Liver (tissue), 9 donors: ENCODE results near the gene GALNTL6. TPM values are rescaled to one million over a fixed set of nuclear protein-coding genes. Genes with fewer than 3 reads are reported as not detected.

ENCODE experiments used
- DNase-seq: peaks from one replicate; pipeline ENCODE4 v3.0.0-alpha.2; 2017; ENCODE audit warnings: low spot score
- H3K27ac ChIP-seq, 2 donors: one replicate each; pipeline ENCODE4 v1.7.0; 2013; ENCODE audit warnings: inconsistent platforms in 2 of 2, low read length in 2 of 2, control low read depth in 1 of 2, low read depth in 1 of 2, mild to moderate bottlenecking in 1 of 2
- H3K27me3 ChIP-seq, 4 donors: one replicate each; pipeline versions ENCODE4 v1.6.1 to v1.7.0; 2013; ENCODE audit warnings: low read length in 3 of 4, inconsistent platforms in 1 of 4, mild to moderate bottlenecking in 1 of 4, moderate library complexity in 1 of 4; ENCODE audit not compliant: control insufficient read depth in 4 of 4, insufficient read depth in 4 of 4
- H3K36me3 ChIP-seq, 4 donors: one replicate each; pipeline versions ENCODE4 v1.6.1 to v1.7.0; 2013; ENCODE audit warnings: low read length in 3 of 4, mild to moderate bottlenecking in 3 of 4, low read depth in 1 of 4, moderate library complexity in 1 of 4; ENCODE audit not compliant: control insufficient read depth in 4 of 4, insufficient read depth in 3 of 4
- H3K4me1 ChIP-seq, 4 donors: one replicate each; pipeline versions ENCODE4 v1.6.1 to v1.7.0; 2013; ENCODE audit warnings: low read length in 3 of 4, mild to moderate bottlenecking in 3 of 4, moderate library complexity in 1 of 4; ENCODE audit not compliant: control insufficient read depth in 4 of 4, insufficient read depth in 4 of 4
- H3K4me3 ChIP-seq, 3 donors: one replicate each; pipeline versions ENCODE4 v1.6.1 to v1.7.0; 2013; ENCODE audit warnings: low read length in 3 of 3, control low read depth in 1 of 3, low read depth in 1 of 3, mild to moderate bottlenecking in 1 of 3
- H3K9ac ChIP-seq, 2 donors: one replicate each; pipeline ENCODE4 v1.7.0; 2013; ENCODE audit warnings: low read length in 2 of 2, mild to moderate bottlenecking in 2 of 2, moderate library complexity in 2 of 2, control low read depth in 1 of 2, low read depth in 1 of 2
- H3K9me3 ChIP-seq, 4 donors: one replicate each; pipeline versions ENCODE4 v1.6.1 to v1.7.0; 2013; ENCODE audit warnings: low read length in 3 of 4; ENCODE audit not compliant: control insufficient read depth in 4 of 4
- CTCF ChIP-seq: fragments of 150-350 bp; IDR thresholded peaks from 2 replicates; pipeline ENCODE4 v1.5.1; 2017; ENCODE audit warnings: improper control_type of control experiment, low read depth, low read length; ENCODE audit not compliant: missing input control
- EGR1 ChIP-seq, 2 donors: IDR thresholded peaks; 2 replicates each; pipeline ENCODE4 v1.6.1; 2016 to 2018; ENCODE audit warnings: antibody characterized with exemption in 2 of 2, low read depth in 2 of 2
- FOXA1 ChIP-seq: IDR thresholded peaks from 2 replicates; pipeline ENCODE4 v1.6.1; 2016; ENCODE audit warnings: antibody characterized with exemption
- FOXA2 ChIP-seq: IDR thresholded peaks from 2 replicates; pipeline ENCODE4 v1.6.1; 2016; ENCODE audit warnings: antibody characterized with exemption
- GABPA ChIP-seq, 2 donors: IDR thresholded peaks in 1 of 2; conservative IDR thresholded peaks in 1 of 2; 2 replicates each; pipeline ENCODE4 v1.6.1; 2016; ENCODE audit warnings: antibody characterized with exemption in 2 of 2, mild to moderate bottlenecking in 1 of 2, moderate library complexity in 1 of 2
- HNF4A ChIP-seq, 2 donors: conservative IDR thresholded peaks; 2 replicates each; pipeline ENCODE4 v1.6.1; 2016; ENCODE audit warnings: antibody characterized with exemption in 2 of 2, mild to moderate bottlenecking in 2 of 2
- HNF4G ChIP-seq: IDR thresholded peaks from 2 replicates; pipeline ENCODE4 v1.6.1; 2016; ENCODE audit warnings: antibody characterized with exemption
- JUND ChIP-seq, 2 donors: IDR thresholded peaks; 2 replicates each; pipeline ENCODE4 v1.6.1; 2016; ENCODE audit warnings: antibody characterized with exemption in 2 of 2
- NR2F2 ChIP-seq: IDR thresholded peaks from 2 replicates; pipeline ENCODE4 v1.6.1; 2016; ENCODE audit warnings: antibody characterized with exemption
- RAD21 ChIP-seq, 2 donors: IDR thresholded peaks; 2 replicates each; pipeline ENCODE4 v1.6.1; 2016; ENCODE audit warnings: antibody characterized with exemption in 2 of 2, mild to moderate bottlenecking in 2 of 2
- REST ChIP-seq: IDR thresholded peaks from 2 replicates; pipeline ENCODE4 v1.6.1; 2016; ENCODE audit warnings: antibody characterized with exemption, mild to moderate bottlenecking
- RXRA ChIP-seq, 2 donors: IDR thresholded peaks; 2 replicates each; pipeline ENCODE4 v1.6.1; 2017 to 2018; ENCODE audit warnings: antibody characterized with exemption in 2 of 2, mild to moderate bottlenecking in 1 of 2
- SP1 ChIP-seq: IDR thresholded peaks from 2 replicates; pipeline ENCODE4 v1.6.1; 2018; ENCODE audit warnings: antibody characterized with exemption, mild to moderate bottlenecking
- TAF1 ChIP-seq: conservative IDR thresholded peaks from 2 replicates; pipeline ENCODE4 v1.6.1; 2016; ENCODE audit warnings: antibody characterized with exemption, mild to moderate bottlenecking
- YY1 ChIP-seq: IDR thresholded peaks from 2 replicates; pipeline ENCODE4 v1.6.1; 2016; ENCODE audit warnings: antibody characterized with exemption, mild to moderate bottlenecking
- ZBTB33 ChIP-seq: IDR thresholded peaks from 2 replicates; pipeline ENCODE4 v1.6.1; 2016; ENCODE audit warnings: antibody characterized with exemption
- WGBS: extraction: QIAGEN DNeasy Blood & Tissue Kit; methylation state at CpG from one replicate; pipeline ENCODE4 v1.1.7; 2013; 5-methylcytosine and 5-hydroxymethylcytosine counted together
- polyA plus RNA-seq, 2 donors: library from polyadenylated mRNA; stranded (reverse) in 1 of 2; unstranded in 1 of 2; fragments of 200-250 nt in 1 of 2; fragments of >200 nt in 1 of 2; fragmentation: Nextera tagmentation in 1 of 2; extraction: Ambion mirVana in 1 of 2; gene quantifications; one replicate each; pipeline versions ENCODE4 v1.2.1 to v1.2.3, GENCODE V29; 2013 to 2015
- total RNA-seq, 2 donors: library from RNA; depleted of rRNA; stranded (reverse); fragments of >200 nt; gene quantifications; one replicate each; pipeline ENCODE4 v1.2.3, GENCODE V29; 2014
- TF ChIP-seq, protein P1 (sequence below): IDR thresholded peaks from 2 replicates; pipeline ENCODE4 v1.6.1; 2016; ENCODE audit warnings: antibody characterized with exemption
- TF ChIP-seq, protein P2 (sequence below): IDR thresholded peaks from 2 replicates; pipeline ENCODE4 v1.6.1; 2016; ENCODE audit warnings: antibody characterized with exemption
- donor health status: healthy.
- donor health status: healthy.
- donor health status: healthy.
- donor health status: healthy.
- donor health status: healthy.

The GALNTL6 gene
- total and polyA plus RNA-seq, 4 donors: 0.06 to 0.08 TPM; not detected in 2

- 89% methylated on average over 5 of the region's 5 CpGs for WGBS
- Histone ChIP-seq H3K4me1 (no peaks in the 10 kb centered on the region), H3K4me3 (no peak overlapping the region), H3K27me3 (no peaks in the 10 kb centered on the region), H3K9ac (no peak overlapping the region), H3K36me3 (no peaks in the 10 kb centered on the region), H3K27ac (no peak overlapping the region), H3K9me3 (no peaks in the 10 kb centered on the region)
- no peak for DNase-seq
- TF ChIP-seq ZBTB33: no peak
- TF ChIP-seq FOXA1: no peak
- TF ChIP-seq RXRA (IDR thresholded peaks at IDR 0.05): no peak
- TF ChIP-seq HNF4G: no peak
- no peak for TF ChIP-seq FOXA2
- TF ChIP-seq CTCF: no peak
- TF ChIP-seq RAD21 (IDR thresholded peaks at IDR 0.05): no peak
- no peak for TF ChIP-seq EGR1 (IDR thresholded peaks at IDR 0.05; ENCODE audit: low read depth in 2 of 2)
- no peak for TF ChIP-seq JUND (IDR thresholded peaks at IDR 0.05)
- no peak for TF ChIP-seq HNF4A (conservative IDR thresholded peaks at IDR 0.05)
- TF ChIP-seq NR2F2: no peak
- no peak for TF ChIP-seq TAF1
- no peak for TF ChIP-seq SP1
- no peak for TF ChIP-seq GABPA (IDR thresholded peaks at IDR 0.05 in 1 of 2, conservative IDR thresholded peaks at IDR 0.05 in 1 of 2)
- TF ChIP-seq REST: no peak
These were observed 806.0 kb downstream of the GALNTL6 start for GRCh38 chr4:172619218-172619617.

DNA sequence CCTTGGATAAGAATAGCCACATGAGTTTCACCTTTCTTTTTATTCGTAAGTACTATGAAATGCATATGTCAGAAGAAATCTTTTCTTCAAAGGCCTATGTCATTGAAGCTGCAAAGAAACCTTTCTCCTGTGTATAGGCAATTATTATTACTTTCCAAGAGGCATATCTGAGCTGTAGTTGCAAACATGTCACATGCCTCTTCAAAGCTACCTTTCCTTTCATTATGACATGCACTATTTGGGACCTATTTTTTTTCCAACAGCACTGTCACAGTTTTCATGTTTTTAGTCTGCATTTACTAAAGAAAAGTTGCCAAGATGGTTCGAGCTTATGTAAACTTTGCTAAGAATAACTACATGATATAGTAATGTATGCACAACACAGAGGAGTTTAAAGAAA, 806.6 kb downstream of the GALNTL6 start:
- TF ChIP-seq, protein P1, sequence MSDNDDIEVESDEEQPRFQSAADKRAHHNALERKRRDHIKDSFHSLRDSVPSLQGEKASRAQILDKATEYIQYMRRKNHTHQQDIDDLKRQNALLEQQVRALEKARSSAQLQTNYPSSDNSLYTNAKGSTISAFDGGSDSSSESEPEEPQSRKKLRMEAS: no peak
- TF ChIP-seq YY1 (no peak), SP1 (no peak), GABPA (IDR thresholded peaks at IDR 0.05 in 1 of 2, conservative IDR thresholded peaks at IDR 0.05 in 1 of 2) (no peak), JUND (IDR thresholded peaks at IDR 0.05) (no peak), NR2F2 (no peak), FOXA1 (no peak), ZBTB33 (no peak), REST (no peak), EGR1 (IDR thresholded peaks at IDR 0.05; ENCODE audit: low read depth in 2 of 2) (no peak), RAD21 (IDR thresholded peaks at IDR 0.05) (no peak), HNF4A (conservative IDR thresholded peaks at IDR 0.05) (no peak)
- TF ChIP-seq, protein P2, sequence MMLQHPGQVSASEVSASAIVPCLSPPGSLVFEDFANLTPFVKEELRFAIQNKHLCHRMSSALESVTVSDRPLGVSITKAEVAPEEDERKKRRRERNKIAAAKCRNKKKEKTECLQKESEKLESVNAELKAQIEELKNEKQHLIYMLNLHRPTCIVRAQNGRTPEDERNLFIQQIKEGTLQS: no peak

More for the DNA sequence above, 806.6 kb downstream of the GALNTL6 start:
- WGBS: 71% methylated on average over 2 of the region's 2 CpGs
- Histone ChIP-seq H3K36me3 (no peaks in the 10 kb centered on the region), H3K9ac (no peak overlapping the region), H3K4me1 (no peaks in the 10 kb centered on the region), H3K9me3 (no peaks in the 10 kb centered on the region), H3K27ac (no peak overlapping the region), H3K4me3 (no peak overlapping the region), H3K27me3 (no peaks in the 10 kb centered on the region)
- no peak for DNase-seq
